HCT116 (cell line): ENCODE data around the gene NINJ2.

ENCODE experiments used
- CTCF ChIP-seq, 3 experiments: fragments of 200-600 bp in 1 of 3; sonication (generic) in 1 of 3; IDR thresholded peaks in 2 of 3; conservative IDR thresholded peaks in 1 of 3; 2 replicates each; pipeline ENCODE4 v1.5.1; 2012 to 2017; ENCODE audit warnings: low read depth in 2 of 3, low read length in 2 of 3, antibody characterized with exemption in 1 of 3, borderline replicate concordance in 1 of 3, control low read depth in 1 of 3, mild to moderate bottlenecking in 1 of 3, mixed read lengths in 1 of 3, mixed run types in 1 of 3, moderate library complexity in 1 of 3; ENCODE audit not compliant: insufficient read depth in 1 of 3
- EGR1 ChIP-seq: IDR thresholded peaks from 2 replicates; pipeline ENCODE4 v1.6.1; 2012; ENCODE audit warnings: low read depth
- EZH2 ChIP-seq: fragments of 200-600 bp; sonication (generic); IDR thresholded peaks from 2 replicates; pipeline ENCODE4 v1.6.1; 2017; ENCODE audit warnings: antibody characterized with exemption, mixed run types
- EZH2phosphoT487 ChIP-seq: fragments of 200-600 bp; IDR thresholded peaks from 2 replicates; pipeline ENCODE4 v1.6.1; 2018; ENCODE audit warnings: antibody characterized with exemption, borderline replicate concordance
- POLR2A ChIP-seq: IDR thresholded peaks from 2 replicates; pipeline ENCODE4 v1.7.0; 2011; ENCODE audit warnings: borderline replicate concordance; ENCODE audit not compliant: insufficient read depth, insufficient read length; ENCODE audit errors: extremely low read depth
- POLR2AphosphoS5 ChIP-seq: IDR thresholded peaks from 2 replicates; pipeline ENCODE4 v1.6.1; 2011; ENCODE audit warnings: mild to moderate bottlenecking, low read depth, low read length, moderate library complexity
- SIN3A ChIP-seq: IDR thresholded peaks from 2 replicates; pipeline ENCODE4 v1.6.1; 2012; ENCODE audit warnings: low read depth
- SRF ChIP-seq: IDR thresholded peaks from 2 replicates; pipeline ENCODE4 v1.6.1; 2012; ENCODE audit warnings: low read depth

- no peak for TF ChIP-seq CTCF (IDR thresholded peaks at IDR 0.05 in 2 of 3, conservative IDR thresholded peaks at IDR 0.05 in 1 of 3; ENCODE audit: borderline replicate concordance in 1 of 3, insufficient read depth in 1 of 3, low read depth in 2 of 3, low read length in 2 of 3)
- TF ChIP-seq EZH2 = no peak
- TF ChIP-seq SRF = no peak
- TF ChIP-seq POLR2A = no peak
- TF ChIP-seq POLR2AphosphoS5 = no peak
- no peak for TF ChIP-seq EGR1
- no peak for TF ChIP-seq SIN3A
- TF ChIP-seq EZH2phosphoT487 = no peak
Observed at GRCh38 chr12:581321-581720, 81.9 kb downstream of the NINJ2 start.
